Activated naive CD4-positive, alpha-beta T cell treated with anti-CD3 and anti-CD28 coated beads, Interleukin-2, amount 10 ng/mL, durations not matched to agents 7 days and 5 days (primary cell): ENCODE results near the gene FOXJ3.

ENCODE experiments used
- CTCF ChIA-PET: fragments of 350-600 bp; sonication (Branson Sonifier 250); formaldehyde crosslinking; loops from one replicate; lab custom pipeline; 2021; ENCODE audit warnings: antibody characterized with exemption; lab: Charles Lee
- DNase-seq: peaks from one replicate; pipeline ENCODE4 v3.0.0-alpha.2; 2020
- H3K27ac Mint-ChIP-seq: one replicate; pipeline ENCODE4 v1.8.0; 2021; ENCODE audit warnings: mild to moderate bottlenecking, moderate library complexity, mixed read lengths
- H3K27me3 Mint-ChIP-seq: one replicate; pipeline ENCODE4 v1.8.0; 2021; ENCODE audit warnings: mild to moderate bottlenecking, mixed read lengths
- H3K36me3 Mint-ChIP-seq: one replicate; pipeline ENCODE4 v1.8.0; 2021; ENCODE audit warnings: mixed read lengths
- H3K4me1 Mint-ChIP-seq: one replicate; pipeline ENCODE4 v1.8.0; 2021; ENCODE audit warnings: mixed read lengths
- H3K4me3 Mint-ChIP-seq: one replicate; pipeline ENCODE4 v1.8.0; 2021; ENCODE audit warnings: mild to moderate bottlenecking, moderate library complexity, mixed read lengths
- H3K9me3 Mint-ChIP-seq: one replicate; pipeline ENCODE4 v1.8.0; 2021; ENCODE audit warnings: mixed read lengths

Gene FOXJ3

GRCh38 chr1:42192106-42192505 lies 142.9 kb downstream of the FOXJ3 start:
- H3K4me3 Mint-ChIP-seq, result no peak overlapping the region
- CTCF ChIA-PET, result interaction anchor here (0.8 kb wide), 1 partner anchor 19 kb away, joined by 6 read pairs; no protein-coding TSS in a partner anchor
- no peak for DNase-seq
- H3K27ac Mint-ChIP-seq, result no peak overlapping the region
- no peaks in the 10 kb centered on the region for H3K4me1 Mint-ChIP-seq
- H3K36me3 Mint-ChIP-seq, result peaks cover 31% of the 10 kb centered on the region
- H3K27me3 Mint-ChIP-seq, result no peaks in the 10 kb centered on the region
- H3K9me3 Mint-ChIP-seq, result no peaks in the 10 kb centered on the region

GRCh38 chr1:42191319-42191718 lies 143.7 kb downstream of the FOXJ3 start:
- no peaks in the 10 kb centered on the region for H3K4me1 Mint-ChIP-seq
- no peak overlapping the region for H3K27ac Mint-ChIP-seq
- CTCF ChIA-PET, result no interaction called here
- H3K9me3 Mint-ChIP-seq, result no peaks in the 10 kb centered on the region
- H3K4me3 Mint-ChIP-seq, result no peak overlapping the region
- H3K27me3 Mint-ChIP-seq, result no peaks in the 10 kb centered on the region
- H3K36me3 Mint-ChIP-seq, result peaks cover 27% of the 10 kb centered on the region
- no peak for DNase-seq

GRCh38 chr1:42189931-42190853 lies 144.8 kb downstream of the FOXJ3 start:
- peaks cover 32% of the 10 kb centered on the region for H3K36me3 Mint-ChIP-seq
- no peak for DNase-seq
- CTCF ChIA-PET, result no interaction called here
- no peaks in the 10 kb centered on the region for H3K4me1 Mint-ChIP-seq
- no peak overlapping the region for H3K27ac Mint-ChIP-seq
- no peak overlapping the region for H3K4me3 Mint-ChIP-seq
- H3K9me3 Mint-ChIP-seq, result no peaks in the 10 kb centered on the region
- H3K27me3 Mint-ChIP-seq, result no peaks in the 10 kb centered on the region

- Mint-ChIP-seq H3K36me3 (peaks cover 26% of the 10 kb centered on the region), H3K27me3 (no peaks in the 10 kb centered on the region), H3K4me3 (no peak overlapping the region), H3K27ac (peak overlapping the region; percentile 5), H3K4me1 (no peaks in the 10 kb centered on the region), H3K9me3 (no peaks in the 10 kb centered on the region)
- no peak for DNase-seq
- CTCF ChIA-PET, result interaction anchor here (2.5 kb wide), 1 partner anchor 13 kb away, joined by 7 read pairs; no protein-coding TSS in a partner anchor
Observed at GRCh38 chr1:42186152-42186551, 148.9 kb downstream of the FOXJ3 start.

GRCh38 chr1:42184616-42185015 lies 150.4 kb downstream of the FOXJ3 start:
- CTCF ChIA-PET, result interaction anchor here (2.1 kb wide), 1 partner anchor 11 kb away, joined by 8 read pairs; no protein-coding TSS in a partner anchor
- no peak for DNase-seq
- Mint-ChIP-seq H3K4me3 (no peak overlapping the region), H3K36me3 (peaks cover 17% of the 10 kb centered on the region), H3K27me3 (no peaks in the 10 kb centered on the region), H3K27ac (no peak overlapping the region), H3K4me1 (no peaks in the 10 kb centered on the region), H3K9me3 (no peaks in the 10 kb centered on the region)

GRCh38 chr1:42183957-42184268 lies 151.1 kb downstream of the FOXJ3 start:
- DNase-seq, result no peak
- Mint-ChIP-seq H3K27me3 (no peaks in the 10 kb centered on the region), H3K27ac (no peak overlapping the region), H3K4me1 (no peaks in the 10 kb centered on the region), H3K4me3 (no peak overlapping the region), H3K36me3 (peaks cover 15% of the 10 kb centered on the region), H3K9me3 (no peaks in the 10 kb centered on the region)
- CTCF ChIA-PET, result interaction anchor here (2.1 kb wide), 1 partner anchor 11 kb away, joined by 8 read pairs; no protein-coding TSS in a partner anchor

GRCh38 chr1:42183210-42183956 lies 151.7 kb downstream of the FOXJ3 start:
- Mint-ChIP-seq H3K4me3 (no peak overlapping the region), H3K9me3 (no peaks in the 10 kb centered on the region), H3K4me1 (no peaks in the 10 kb centered on the region), H3K27ac (no peak overlapping the region), H3K27me3 (no peaks in the 10 kb centered on the region), H3K36me3 (peaks cover 15% of the 10 kb centered on the region)
- CTCF ChIA-PET, result interaction anchor here (1.0 to 2.1 kb wide), 2 partner anchors 10 kb away, joined by 5 to 8 read pairs; no protein-coding TSS in a partner anchor
- no peak for DNase-seq

GRCh38 chr1:42181687-42182086 lies 153.3 kb downstream of the FOXJ3 start:
- peaks cover 14% of the 10 kb centered on the region for H3K36me3 Mint-ChIP-seq
- DNase-seq, result no peak
- H3K27ac Mint-ChIP-seq, result no peak overlapping the region
- H3K4me1 Mint-ChIP-seq, result no peaks in the 10 kb centered on the region
- H3K4me3 Mint-ChIP-seq, result no peak overlapping the region
- H3K27me3 Mint-ChIP-seq, result no peaks in the 10 kb centered on the region
- no peaks in the 10 kb centered on the region for H3K9me3 Mint-ChIP-seq
- CTCF ChIA-PET, result no interaction called here

GRCh38 chr1:42179900-42180329 lies 155.1 kb downstream of the FOXJ3 start:
- H3K36me3 Mint-ChIP-seq, result peaks cover 7% of the 10 kb centered on the region
- H3K27me3 Mint-ChIP-seq, result no peaks in the 10 kb centered on the region
- no peaks in the 10 kb centered on the region for H3K4me1 Mint-ChIP-seq
- H3K27ac Mint-ChIP-seq, result no peak overlapping the region
- no peaks in the 10 kb centered on the region for H3K9me3 Mint-ChIP-seq
- CTCF ChIA-PET, result no interaction called here
- H3K4me3 Mint-ChIP-seq, result no peak overlapping the region
- DNase-seq, result no peak

GRCh38 chr1:42179275-42179674 lies 155.8 kb downstream of the FOXJ3 start:
- no peak overlapping the region for H3K27ac Mint-ChIP-seq
- no peaks in the 10 kb centered on the region for H3K4me1 Mint-ChIP-seq
- CTCF ChIA-PET, result interaction anchor here (0.7 kb wide), 1 partner anchor 666 kb away, joined by 3 read pairs; no protein-coding TSS in a partner anchor

GRCh38 chr1:42178249-42178648 lies 156.8 kb downstream of the FOXJ3 start:
- H3K36me3 Mint-ChIP-seq, result peaks cover 5% of the 10 kb centered on the region
- H3K27me3 Mint-ChIP-seq, result no peaks in the 10 kb centered on the region
- H3K4me3 Mint-ChIP-seq, result no peak overlapping the region
- CTCF ChIA-PET, result interaction anchor here (1.2 kb wide), 1 partner anchor 168 kb away, joined by 3 read pairs; no protein-coding TSS in a partner anchor
- DNase-seq, result no peak
- no peak overlapping the region for H3K27ac Mint-ChIP-seq
- H3K9me3 Mint-ChIP-seq, result no peaks in the 10 kb centered on the region
- no peaks in the 10 kb centered on the region for H3K4me1 Mint-ChIP-seq

More at GRCh38 chr1:42179275-42179674, 155.8 kb downstream of the FOXJ3 start:
- no peak overlapping the region for H3K4me3 Mint-ChIP-seq
- DNase-seq, result no peak
- H3K36me3 Mint-ChIP-seq, result peaks cover 5% of the 10 kb centered on the region
- H3K9me3 Mint-ChIP-seq, result no peaks in the 10 kb centered on the region
- H3K27me3 Mint-ChIP-seq, result no peaks in the 10 kb centered on the region

- Mint-ChIP-seq H3K36me3 (peaks cover 4% of the 10 kb centered on the region), H3K27ac (no peak overlapping the region)
- CTCF ChIA-PET, result interaction anchor here (0.6 to 1.2 kb wide), 3 partner anchors 89 to 168 kb away, joined by 3 to 6 read pairs (median 3); no protein-coding TSS in a partner anchor
Observed at GRCh38 chr1:42177541-42177981, 157.5 kb downstream of the FOXJ3 start.

GRCh38 chr1:42176902-42177519 lies 158.0 kb downstream of the FOXJ3 start:
- no peak overlapping the region for H3K4me3 Mint-ChIP-seq
- peaks cover 4% of the 10 kb centered on the region for H3K36me3 Mint-ChIP-seq
- no peaks in the 10 kb centered on the region for H3K9me3 Mint-ChIP-seq
- H3K4me1 Mint-ChIP-seq, result no peaks in the 10 kb centered on the region
- peak; percentile 46 for DNase-seq
- CTCF ChIA-PET, result interaction anchor here (0.6 to 1.2 kb wide), 3 partner anchors 89 to 169 kb away, joined by 3 to 6 read pairs (median 3); no protein-coding TSS in a partner anchor
- no peak overlapping the region for H3K27ac Mint-ChIP-seq
- H3K27me3 Mint-ChIP-seq, result no peaks in the 10 kb centered on the region

More at GRCh38 chr1:42177541-42177981, 157.5 kb downstream of the FOXJ3 start:
- Mint-ChIP-seq H3K4me3 (no peak overlapping the region), H3K9me3 (no peaks in the 10 kb centered on the region), H3K27me3 (no peaks in the 10 kb centered on the region), H3K4me1 (no peaks in the 10 kb centered on the region)
- no peak for DNase-seq
